ENCODE data around the gene DLEC1.

DNA sequence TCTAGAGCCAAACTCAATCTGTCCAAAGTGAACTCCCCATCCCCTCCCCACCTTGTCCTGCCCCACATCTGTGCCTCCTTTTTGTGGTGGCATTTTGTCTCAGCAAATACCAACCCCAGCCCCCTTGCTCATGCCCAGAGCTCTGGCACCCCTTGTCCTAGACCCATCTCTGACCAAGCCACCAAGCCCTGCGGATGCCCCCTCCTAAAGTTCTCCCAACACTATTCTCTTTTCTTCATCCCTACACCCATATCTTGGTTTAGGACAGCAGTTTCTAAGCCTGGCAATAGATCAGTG lies 80.2 kb downstream of the DLEC1 start:
- no peak for TF ChIP-seq POLR2A (IDR thresholded peaks at IDR 0.05; ENCODE audit: low read depth, low read length)
- no peak for TF ChIP-seq POLR2AphosphoS5 (IDR thresholded peaks at IDR 0.05; ENCODE audit: low read depth, low read length)
- TF ChIP-seq TAF1 (IDR thresholded peaks at IDR 0.05; ENCODE audit: borderline replicate concordance, low read depth, low read length) = no peak

All from GM12892 (cell line).